KG1 (cell line): ENCODE results near the gene ADAMTS6.
A peak's percentile ranks its signal among the peaks of the same experiment; 100 is the strongest.
"Not testable (repeated sequence)": the region's sequence is repeated elsewhere in the genome, so short reads cannot be mapped to it uniquely, and the experiment has no call there.

Experiments
- DNase-seq: peaks from one replicate; lab custom pipeline; 2025; lab: John Stamatoyannopoulos, UW

The ADAMTS6 gene

GRCh38 chr5:65481635-65482295 is at the start of gene ADAMTS6:
Gene ADAMTS6, minus strand, starts transcription at chr5:65481920. Its CDS starts 8,247 bp downstream, at chr5:65473673.
- peak; percentile 59 for DNase-seq

GRCh38 chr5:65530904-65531303 is 49.2 kb upstream of the ADAMTS6 start:
- DNase-seq, result no peak

GRCh38 chr5:65525726-65526125 is 44.0 kb upstream of the ADAMTS6 start:
- no peak for DNase-seq

GRCh38 chr5:65512170-65512937 is 30.6 kb upstream of the ADAMTS6 start:
- DNase-seq, result no peak

- DNase-seq, result no peak
These were observed 27.3 kb upstream of the ADAMTS6 start for GRCh38 chr5:65508978-65509377.

- no peak for DNase-seq
These were observed 25.2 kb upstream of the ADAMTS6 start for GRCh38 chr5:65506961-65507360.

GRCh38 chr5:65489119-65489518 is 7.4 kb upstream of the ADAMTS6 start:
- no peak for DNase-seq

- DNase-seq, result not testable (repeated sequence)
These were observed 6.4 kb upstream of the ADAMTS6 start for GRCh38 chr5:65488038-65488687.

GRCh38 chr5:65486803-65487202 is 5.1 kb upstream of the ADAMTS6 start:
- not testable (repeated sequence) for DNase-seq

GRCh38 chr5:65485405-65485804 is 3.7 kb upstream of the ADAMTS6 start:
- no peak for DNase-seq

GRCh38 chr5:65483546-65484346 is 2.0 kb upstream of the ADAMTS6 start:
- DNase-seq, result peak; percentile 6

GRCh38 chr5:65482736-65483545 is 1.2 kb upstream of the ADAMTS6 start:
- peak; percentile 39 for DNase-seq

- peak; percentile 45 for DNase-seq
These were observed 596 bp upstream of the ADAMTS6 start for GRCh38 chr5:65482296-65482735.

- no peak for DNase-seq
These were observed 544 bp downstream of the ADAMTS6 start for GRCh38 chr5:65481171-65481581.

GRCh38 chr5:65480306-65480865 is 1.3 kb downstream of the ADAMTS6 start:
- peak; percentile 36 for DNase-seq

- DNase-seq, result no peak
These were observed 2.2 kb downstream of the ADAMTS6 start for GRCh38 chr5:65479527-65479926.

GRCh38 chr5:65478336-65478735 is 3.4 kb downstream of the ADAMTS6 start:
- no peak for DNase-seq

GRCh38 chr5:65475895-65476294 is 5.8 kb downstream of the ADAMTS6 start:
- DNase-seq, result no peak

- DNase-seq, result no peak
These were observed 6.4 kb downstream of the ADAMTS6 start for GRCh38 chr5:65475336-65475735.

GRCh38 chr5:65474130-65474711 is 7.5 kb downstream of the ADAMTS6 start:
- DNase-seq, result no peak
